Natural killer cell (primary cell): ENCODE data around the gene DDX39A. TPM values are rescaled to one million over a fixed set of nuclear protein-coding genes. Genes with fewer than 3 reads are reported as not detected.

Experiments used
- ATAC-seq, 3 donors: fragments of 150-1000 bp in 2 of 3; fragments of 200-7000 bp in 1 of 3; cut with Tn5 transposase; 1 replicate in 1 of 3; 2 replicates in 2 of 3; pipeline ENCODE4 v1.10.0; 2021; ENCODE audit warnings: mild to moderate bottlenecking in 2 of 3, moderate library complexity in 2 of 3
- DNase-seq, 2 donors: peaks; one replicate each; pipeline versions ENCODE4 v3.0.0 to v3.0.0-alpha.2; 2013 to 2021; ENCODE audit warnings: mixed read lengths in 1 of 2
- H3K27ac ChIP-seq: one replicate; pipeline ENCODE4 v1.5.1; 2013; ENCODE audit warnings: mild to moderate bottlenecking, low read length
- H3K27me3 ChIP-seq: one replicate; pipeline ENCODE4 v1.6.1; 2013; ENCODE audit warnings: low read length; ENCODE audit not compliant: control insufficient read depth, insufficient read depth
- H3K36me3 ChIP-seq: one replicate; pipeline ENCODE4 v1.6.1; 2013; ENCODE audit warnings: low read length; ENCODE audit not compliant: control insufficient read depth, insufficient read depth
- H3K4me1 ChIP-seq: one replicate; pipeline ENCODE4 v1.6.1; 2013; ENCODE audit warnings: low read length; ENCODE audit not compliant: control insufficient read depth, insufficient read depth
- H3K4me3 ChIP-seq: one replicate; pipeline ENCODE4 v1.5.1; 2013; ENCODE audit warnings: low read length
- H3K9me3 ChIP-seq: one replicate; pipeline ENCODE4 v1.6.1; 2013; ENCODE audit warnings: low read length; ENCODE audit not compliant: control insufficient read depth, insufficient read depth
- H3K27ac Mint-ChIP-seq, 2 donors: one replicate each; pipeline ENCODE4 v1.8.0; 2022; ENCODE audit warnings: mild to moderate bottlenecking in 2 of 2, mixed read lengths in 2 of 2, moderate library complexity in 1 of 2
- H3K27me3 Mint-ChIP-seq, 2 donors: one replicate each; pipeline ENCODE4 v1.8.0; 2022; ENCODE audit warnings: low read depth in 2 of 2, mixed read lengths in 2 of 2
- H3K36me3 Mint-ChIP-seq: one replicate; pipeline ENCODE4 v1.8.0; 2022; ENCODE audit warnings: mixed read lengths
- H3K4me1 Mint-ChIP-seq, 2 donors: one replicate each; pipeline ENCODE4 v1.8.0; 2022; ENCODE audit warnings: mixed read lengths in 2 of 2
- H3K4me3 Mint-ChIP-seq: one replicate; pipeline ENCODE4 v1.8.0; 2022; ENCODE audit warnings: mild to moderate bottlenecking, moderate library complexity, mixed read lengths
- H3K9me3 Mint-ChIP-seq, 2 donors: one replicate each; pipeline ENCODE4 v1.8.0; 2022; ENCODE audit warnings: mixed read lengths in 2 of 2
- WGBS: methylation state at CpG from one replicate; pipeline ENCODE4 v1.1.7; 2013; ENCODE audit warnings: missing lambda C conversion rate; ENCODE audit not compliant: insufficient coverage; 5-methylcytosine and 5-hydroxymethylcytosine counted together
- intact Hi-C: fragments of 100-400 bp; cut with micrococcal nuclease; formaldehyde crosslinking; loops from one replicate; pipeline ENCODE4 v1.14.2; 2022
- total RNA-seq, 4 donors: library from RNA; stranded (reverse); fragments of 120-200 nt in 1 of 4; gene quantifications; one replicate each; pipeline versions ENCODE4 v1.2.3 to v1.2.4, GENCODE V29; 2013 to 2022
- TF ChIP-seq, protein P1 (sequence below): fragments of 200-600 bp; IDR thresholded peaks from one replicate; pipeline ENCODE4 v1.8.0; 2022; ENCODE audit warnings: antibody characterized with exemption

DDX39A gene
- total RNA-seq, 3 donors from 2014 or later (not counting 1 experiment from before 2014, with no cell fraction given), result 397 to 569 (median 557) TPM

DNA sequence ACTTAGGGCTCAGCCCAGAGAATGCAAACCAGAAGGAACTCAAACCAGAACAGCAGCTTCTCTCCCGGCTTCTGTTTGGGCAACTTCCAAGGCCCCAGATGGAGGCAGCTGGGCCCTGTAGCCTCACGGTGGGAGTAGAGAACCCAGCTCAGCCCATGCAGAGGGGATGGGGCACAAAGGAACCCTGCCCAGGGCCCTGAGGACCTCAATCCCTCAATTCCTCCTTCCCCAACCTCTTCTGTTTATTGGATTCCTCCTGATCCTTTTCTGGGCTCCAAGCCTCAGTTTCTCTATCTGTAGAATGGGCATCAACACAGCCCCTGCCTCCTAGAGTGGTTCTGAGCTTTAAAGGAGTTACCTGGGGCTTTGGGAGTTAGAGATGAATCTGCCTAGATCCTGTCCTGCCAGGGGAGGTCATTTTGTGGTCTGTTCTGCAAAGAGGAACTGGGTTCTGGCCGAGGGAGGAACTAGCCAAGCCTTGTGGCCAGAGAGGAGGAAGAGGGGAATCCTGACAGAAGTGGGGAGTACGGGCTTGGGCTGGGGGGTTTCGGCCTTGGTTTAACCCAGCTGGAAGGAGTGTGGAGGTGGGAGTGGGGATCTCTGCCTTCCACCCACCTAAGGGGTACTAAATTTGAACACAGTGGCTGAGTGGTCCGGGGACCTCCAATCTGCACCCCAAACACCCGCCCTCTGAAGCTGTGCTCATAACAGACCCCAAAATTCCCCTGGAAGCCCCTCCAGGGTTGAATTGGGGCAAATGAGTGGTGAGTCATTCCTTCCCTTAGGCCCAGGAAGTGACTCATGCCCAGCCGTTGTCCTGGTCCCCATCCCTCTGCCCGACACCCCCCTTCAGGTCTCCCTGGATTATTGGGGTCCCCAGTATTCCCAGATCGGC, 35.2 kb downstream of the DDX39A start:
- Mint-ChIP-seq H3K4me3 (peak overlapping the region; percentile 93), H3K27ac (peak overlapping the region; percentile 91 to 94), H3K36me3 (no peaks in the 10 kb centered on the region), H3K4me1 (peaks cover 47 to 55% of the 10 kb centered on the region in 2 donors), H3K9me3 (no peaks in the 10 kb centered on the region), H3K27me3 (no peaks in the 10 kb centered on the region)
- DNase-seq (peak; percentile 70 to 82), ATAC-seq (peak; percentile 20 to 28 (median 21))
- Histone ChIP-seq H3K4me1 (peaks cover 72% of the 10 kb centered on the region), H3K4me3 (peak overlapping the region; percentile 71), H3K36me3 (peaks cover 18% of the 10 kb centered on the region), H3K9me3 (no peaks in the 10 kb centered on the region), H3K27ac (peak overlapping the region; percentile 91), H3K27me3 (no peaks in the 10 kb centered on the region)
- intact Hi-C loops, result loop anchor here (1.0 kb wide), 1 partner anchor 34 kb away; no protein-coding TSS in a partner anchor
- WGBS, result 2% methylated on average over 8 of the region's 10 CpGs
- TF ChIP-seq, protein P1, sequence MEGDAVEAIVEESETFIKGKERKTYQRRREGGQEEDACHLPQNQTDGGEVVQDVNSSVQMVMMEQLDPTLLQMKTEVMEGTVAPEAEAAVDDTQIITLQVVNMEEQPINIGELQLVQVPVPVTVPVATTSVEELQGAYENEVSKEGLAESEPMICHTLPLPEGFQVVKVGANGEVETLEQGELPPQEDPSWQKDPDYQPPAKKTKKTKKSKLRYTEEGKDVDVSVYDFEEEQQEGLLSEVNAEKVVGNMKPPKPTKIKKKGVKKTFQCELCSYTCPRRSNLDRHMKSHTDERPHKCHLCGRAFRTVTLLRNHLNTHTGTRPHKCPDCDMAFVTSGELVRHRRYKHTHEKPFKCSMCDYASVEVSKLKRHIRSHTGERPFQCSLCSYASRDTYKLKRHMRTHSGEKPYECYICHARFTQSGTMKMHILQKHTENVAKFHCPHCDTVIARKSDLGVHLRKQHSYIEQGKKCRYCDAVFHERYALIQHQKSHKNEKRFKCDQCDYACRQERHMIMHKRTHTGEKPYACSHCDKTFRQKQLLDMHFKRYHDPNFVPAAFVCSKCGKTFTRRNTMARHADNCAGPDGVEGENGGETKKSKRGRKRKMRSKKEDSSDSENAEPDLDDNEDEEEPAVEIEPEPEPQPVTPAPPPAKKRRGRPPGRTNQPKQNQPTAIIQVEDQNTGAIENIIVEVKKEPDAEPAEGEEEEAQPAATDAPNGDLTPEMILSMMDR, result no peak

DNA sequence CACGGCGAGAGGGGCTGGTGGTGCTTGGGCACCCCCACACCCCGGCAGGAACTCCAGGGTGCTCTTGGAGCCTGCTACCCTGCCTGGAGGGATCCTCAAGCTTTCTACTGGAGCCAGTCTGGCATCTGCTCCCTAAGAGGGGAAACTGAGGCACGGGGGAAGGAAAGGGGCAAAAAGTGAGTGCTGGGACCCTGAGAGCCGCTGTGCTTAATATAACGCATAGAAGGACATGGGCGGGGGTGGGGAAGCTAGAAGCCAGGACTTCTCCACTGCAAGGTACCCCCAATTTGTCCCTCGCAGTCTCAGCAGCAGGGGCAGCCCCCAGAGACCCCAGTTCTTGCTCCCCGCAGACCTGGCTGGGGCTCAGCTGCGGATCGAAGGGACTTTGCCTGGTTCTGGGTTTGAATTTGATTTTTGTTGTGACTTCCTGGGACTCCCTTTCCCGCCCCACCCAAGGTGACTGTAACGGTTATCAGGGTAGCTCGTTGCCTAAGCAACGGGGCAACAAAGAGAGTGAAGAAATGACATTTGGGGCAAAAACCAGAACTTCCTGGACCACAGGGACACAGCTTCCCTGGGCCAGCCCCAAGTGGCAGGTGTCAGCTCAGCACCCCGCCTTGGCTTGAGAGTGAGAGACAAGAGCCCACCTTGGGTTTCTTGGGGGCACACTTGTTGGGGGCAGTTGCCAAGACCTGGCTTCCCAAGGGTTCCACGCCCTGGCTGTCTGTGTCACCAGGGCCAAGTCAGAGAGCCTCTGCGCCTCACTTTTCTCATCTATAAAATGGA, 37.3 kb downstream of the DDX39A start:
- 4% methylated on average over 18 of the region's 18 CpGs for WGBS
- no peaks in the 10 kb centered on the region for H3K27me3 Mint-ChIP-seq
- H3K4me1 ChIP-seq, result peaks cover 65% of the 10 kb centered on the region

DNA sequence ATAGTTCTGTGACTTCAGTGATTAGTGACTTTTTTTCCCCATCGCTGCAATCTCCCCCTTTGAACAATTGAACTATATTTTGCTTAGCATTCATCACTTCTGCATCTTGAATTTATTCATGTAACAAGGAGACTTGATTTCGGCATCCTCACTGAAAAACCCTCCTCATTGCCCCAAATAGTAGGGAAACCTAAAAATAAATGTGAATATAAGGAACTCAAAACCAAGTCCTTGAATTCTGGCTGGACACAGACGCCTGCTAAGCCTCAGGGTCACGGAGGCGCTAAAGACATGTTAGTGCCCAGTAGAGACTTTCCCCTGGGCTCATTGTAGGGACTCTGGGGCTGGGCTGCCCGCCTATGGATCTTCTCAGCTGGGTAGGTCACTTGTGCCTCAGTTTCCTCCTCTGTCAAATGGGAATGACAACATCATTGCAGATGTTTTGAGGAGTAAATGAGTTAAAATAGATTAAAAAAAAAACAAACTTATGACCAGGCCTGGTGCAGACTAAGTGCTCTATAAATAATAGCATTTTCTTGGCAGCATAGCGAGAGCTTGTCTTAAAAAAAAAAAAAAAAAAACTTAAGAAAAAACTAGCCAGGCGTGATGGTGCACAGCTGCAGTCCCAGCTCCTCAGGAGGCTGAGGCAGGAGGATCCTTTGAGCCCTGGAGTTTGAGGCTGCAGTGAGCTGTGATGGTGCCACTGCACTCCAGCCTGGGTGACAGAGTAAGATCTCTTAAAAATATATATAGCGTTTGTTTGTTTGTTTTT, 39.7 kb downstream of the DDX39A start:
- peaks cover 68% of the 10 kb centered on the region for H3K4me1 ChIP-seq
- Mint-ChIP-seq H3K4me1 (peaks cover 48 to 57% of the 10 kb centered on the region in 2 donors), H3K9me3 (no peaks in the 10 kb centered on the region), H3K27ac (peak overlapping the region; percentile 91 to 94), H3K36me3 (no peaks in the 10 kb centered on the region), H3K4me3 (peak overlapping the region; percentile 64), H3K27me3 (no peaks in the 10 kb centered on the region)
- WGBS, result 79% methylated on average over 7 of the region's 9 CpGs
- H3K27me3 ChIP-seq, result no peaks in the 10 kb centered on the region
- DNase-seq (peak in 1 of 2 donors; percentile 25), ATAC-seq (no peak)
- peak overlapping the region; percentile 91 for H3K27ac ChIP-seq
- TF ChIP-seq, protein P1, result no peak
- no peaks in the 10 kb centered on the region for H3K9me3 ChIP-seq
- intact Hi-C loops, result loop anchor here (10.0 kb wide), 1 partner anchor 1225 kb away; the partner anchor contains the start of genes IER2 and STX10
- H3K36me3 ChIP-seq, result peaks cover 6% of the 10 kb centered on the region
- no peak overlapping the region for H3K4me3 ChIP-seq

More for the DNA sequence above, 37.3 kb downstream of the DDX39A start:
- Mint-ChIP-seq H3K9me3 (no peaks in the 10 kb centered on the region), H3K27ac (peak overlapping the region; percentile 91 to 94), H3K4me1 (peaks cover 49 to 54% of the 10 kb centered on the region in 2 donors), H3K4me3 (peak overlapping the region; percentile 93), H3K36me3 (no peaks in the 10 kb centered on the region)
- intact Hi-C loops, result loop anchor here (1.0 kb wide), 1 partner anchor 13 kb away; no protein-coding TSS in a partner anchor
- peak; percentile 72 to 95 for DNase-seq
- Histone ChIP-seq H3K9me3 (no peaks in the 10 kb centered on the region), H3K4me3 (peak overlapping the region; percentile 71), H3K36me3 (peaks cover 10% of the 10 kb centered on the region), H3K27ac (peak overlapping the region; percentile 91), H3K27me3 (no peaks in the 10 kb centered on the region)
- peak; percentile 17 to 58 (median 46) for ATAC-seq
- TF ChIP-seq, protein P1, result no peak
